HG03558 (cell line): Measurements from ENCODE around the gene KRT72.

Source experiments
- ATAC-seq: cut with Tn5 transposase; IDR thresholded peaks from one replicate; pipeline ENCODE4 v1.9.1; 2021; ENCODE audit warnings: moderate number of reproducible peaks; ENCODE audit not compliant: unreplicated experiment; ENCODE audit errors: extremely low read depth

Gene KRT72

GRCh38 chr12:52630599-52631200 lies 29.4 kb upstream of the KRT72 start:
- ATAC-seq = no peak

GRCh38 chr12:52630008-52630500 lies 28.8 kb upstream of the KRT72 start:
- ATAC-seq = no peak

GRCh38 chr12:52629281-52630007 lies 28.2 kb upstream of the KRT72 start:
- no peak for ATAC-seq

GRCh38 chr12:52628841-52629240 lies 27.6 kb upstream of the KRT72 start:
- ATAC-seq = no peak

- no peak for ATAC-seq
Measured at GRCh38 chr12:52628111-52628507, 26.8 kb upstream of the KRT72 start.

- ATAC-seq = no peak
Measured at GRCh38 chr12:52627395-52628110, 26.3 kb upstream of the KRT72 start.

- ATAC-seq = no peak
Measured at GRCh38 chr12:52622349-52622748, 21.1 kb upstream of the KRT72 start.

- no peak for ATAC-seq
Measured at GRCh38 chr12:52618866-52619265, 17.6 kb upstream of the KRT72 start.

- ATAC-seq = no peak
Measured at GRCh38 chr12:52618216-52618615, 17.0 kb upstream of the KRT72 start, which contains the start of gene KRT73. TSS of gene KRT73 (minus strand) at chr12:52618559. CDS start at chr12:52618524, 35 bp downstream.

- ATAC-seq = no peak
Measured at GRCh38 chr12:52617403-52617785, 16.1 kb upstream of the KRT72 start.

GRCh38 chr12:52616680-52617402 lies 15.6 kb upstream of the KRT72 start:
- no peak for ATAC-seq

GRCh38 chr12:52615912-52616311 lies 14.6 kb upstream of the KRT72 start:
- ATAC-seq = no peak

GRCh38 chr12:52615208-52615868 lies 14.1 kb upstream of the KRT72 start:
- no peak for ATAC-seq

- no peak for ATAC-seq
Measured at GRCh38 chr12:52614381-52615207, 13.3 kb upstream of the KRT72 start.

- no peak for ATAC-seq
Measured at GRCh38 chr12:52613384-52614030, 12.2 kb upstream of the KRT72 start.

GRCh38 chr12:52612431-52613383 lies 11.4 kb upstream of the KRT72 start:
- no peak for ATAC-seq

GRCh38 chr12:52611080-52611468 lies 9.8 kb upstream of the KRT72 start:
- ATAC-seq = no peak
